Glomerular endothelial cell (primary cell): ENCODE data around the gene LDHA. TPM values are rescaled to one million over a fixed set of nuclear protein-coding genes. Genes with fewer than 3 reads are reported as not detected.
"Not testable (repeated sequence)": the region's sequence is repeated elsewhere in the genome, so short reads cannot be mapped to it uniquely, and the experiment has no call there.

Source experiments
- DNase-seq: peaks from one replicate; pipeline ENCODE4 v3.0.0-alpha.2; 2011; ENCODE audit warnings: low read depth, low spot score; ENCODE audit errors: extremely low read depth
- total RNA-seq: library from RNA; depleted of rRNA; stranded (reverse); fragments of >200 nt; gene quantifications from 2 replicates; pipeline ENCODE4 v1.2.3, GENCODE V29; 2015

Gene LDHA
- total RNA-seq, 1 donor from 2014 or later: 520 TPM

DNA sequence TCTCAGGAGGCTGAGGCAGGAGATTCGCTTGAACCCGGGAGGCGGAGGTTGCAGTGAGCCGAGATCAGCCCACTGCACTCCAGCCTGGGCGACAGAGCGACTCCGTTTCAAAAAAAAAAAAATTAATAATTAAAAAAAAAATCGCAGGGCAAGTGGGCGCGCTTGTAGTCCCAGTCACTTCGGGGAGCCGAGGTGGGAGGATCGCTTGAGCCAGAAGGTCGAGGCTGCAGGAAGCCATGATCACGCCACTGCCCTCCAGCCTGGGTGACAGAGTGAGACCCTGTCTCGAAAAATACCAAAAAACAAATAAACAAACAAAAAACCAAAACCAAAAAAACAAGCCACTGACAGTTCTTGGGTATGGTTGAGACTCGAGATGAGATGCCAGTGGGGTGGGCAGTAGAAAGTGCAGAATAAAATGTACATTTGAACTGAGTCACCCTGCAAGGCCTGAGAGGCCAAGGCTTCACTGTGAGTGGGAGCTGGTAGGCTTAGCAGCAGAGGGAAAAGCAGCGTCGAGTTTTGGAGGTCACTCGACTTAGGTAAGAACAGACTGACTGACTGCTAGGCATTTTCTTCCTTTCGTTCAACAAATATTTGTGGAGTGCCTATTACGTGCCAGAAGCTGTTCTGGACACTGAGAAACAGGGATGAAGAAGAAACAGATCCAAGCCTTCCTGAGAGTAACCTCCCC lies 635 bp upstream of the LDHA start:
- no peak for DNase-seq

GRCh38 chr11:18394928-18395734 lies 768 bp downstream of the LDHA start:
- DNase-seq: no peak

- DNase-seq: peak; percentile 92
Measured at GRCh38 chr11:18395735-18396504, 1.6 kb downstream of the LDHA start.

GRCh38 chr11:18397921-18398320 lies 3.6 kb downstream of the LDHA start:
- DNase-seq: no peak

DNA sequence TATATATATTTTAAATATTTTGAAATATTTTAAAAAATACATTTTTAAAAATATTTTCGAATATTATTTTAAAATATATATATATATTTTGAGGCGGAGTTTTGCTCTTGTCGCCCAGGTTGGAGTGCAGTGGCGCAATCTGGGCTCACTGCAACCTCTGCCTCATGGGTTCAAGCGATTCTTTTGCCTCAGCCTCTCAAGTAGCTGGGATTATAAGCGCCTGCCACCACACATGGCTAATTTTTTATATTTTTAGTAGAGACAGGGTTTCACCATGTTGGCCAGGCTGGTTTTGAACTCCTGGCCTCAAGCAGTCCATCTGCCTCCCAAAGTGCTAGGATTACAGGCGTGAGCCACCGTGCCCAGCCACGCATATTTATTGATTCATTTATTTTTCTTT lies 6.7 kb downstream of the LDHA start:
- DNase-seq: not testable (repeated sequence)

DNA sequence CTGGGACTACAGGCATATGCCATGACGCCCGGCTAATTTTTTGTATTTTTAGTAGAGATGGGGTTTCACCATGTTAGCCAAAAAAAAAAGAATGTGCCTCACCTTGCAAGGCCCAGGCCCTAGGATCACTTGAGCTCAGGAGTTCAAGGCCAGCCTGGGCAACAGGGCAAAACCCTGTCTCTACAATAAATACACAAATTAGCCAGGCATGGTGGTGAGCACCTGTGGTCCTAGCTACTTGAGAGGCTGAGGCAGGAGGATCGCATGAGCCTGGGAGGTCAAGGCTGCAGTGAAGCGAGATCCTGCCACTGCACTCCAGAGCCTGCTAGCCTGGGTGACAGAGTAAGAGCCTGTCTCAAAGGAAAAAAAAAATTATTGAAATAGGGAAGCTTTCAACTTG lies 9.7 kb downstream of the LDHA start:
- no peak for DNase-seq

DNA sequence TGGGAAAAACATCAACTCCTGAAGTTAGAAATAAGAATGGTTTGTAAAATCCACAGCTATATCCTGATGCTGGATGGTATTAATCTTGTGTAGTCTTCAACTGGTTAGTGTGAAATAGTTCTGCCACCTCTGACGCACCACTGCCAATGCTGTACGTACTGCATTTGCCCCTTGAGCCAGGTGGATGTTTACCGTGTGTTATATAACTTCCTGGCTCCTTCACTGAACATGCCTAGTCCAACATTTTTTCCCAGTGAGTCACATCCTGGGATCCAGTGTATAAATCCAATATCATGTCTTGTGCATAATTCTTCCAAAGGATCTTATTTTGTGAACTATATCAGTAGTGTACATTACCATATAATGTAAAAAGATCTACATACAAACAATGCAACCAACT lies 13.0 kb downstream of the LDHA start:
- DNase-seq: not testable (repeated sequence)

- no peak for DNase-seq
Measured at GRCh38 chr11:18408558-18409291, 14.4 kb downstream of the LDHA start.

DNA sequence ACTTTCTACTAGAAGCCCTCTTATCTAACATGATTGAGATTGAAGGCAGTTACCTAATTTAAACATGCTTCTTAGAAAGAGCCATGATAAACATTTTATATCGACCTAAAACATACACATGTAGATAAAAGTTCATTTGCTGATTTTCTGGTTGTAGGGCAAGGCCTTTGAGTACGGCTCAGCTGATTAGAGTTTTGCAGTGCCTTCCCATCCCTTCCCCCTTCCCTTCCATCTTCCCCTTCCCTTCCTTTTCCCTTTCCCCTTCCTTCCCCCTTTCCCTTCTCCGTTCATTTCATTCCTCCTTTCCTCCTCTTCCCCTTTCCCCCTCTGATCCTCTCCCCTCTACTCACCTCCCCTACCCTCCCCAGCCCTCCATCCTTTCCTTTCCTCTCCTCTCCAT lies 22.1 kb downstream of the LDHA start:
- DNase-seq: no peak

GRCh38 chr11:18419040-18419439 lies 24.7 kb downstream of the LDHA start:
- no peak for DNase-seq

GRCh38 chr11:18420067-18420466 lies 25.7 kb downstream of the LDHA start:
- no peak for DNase-seq

- DNase-seq: no peak
Measured at GRCh38 chr11:18427240-18427639, 32.9 kb downstream of the LDHA start.

DNA sequence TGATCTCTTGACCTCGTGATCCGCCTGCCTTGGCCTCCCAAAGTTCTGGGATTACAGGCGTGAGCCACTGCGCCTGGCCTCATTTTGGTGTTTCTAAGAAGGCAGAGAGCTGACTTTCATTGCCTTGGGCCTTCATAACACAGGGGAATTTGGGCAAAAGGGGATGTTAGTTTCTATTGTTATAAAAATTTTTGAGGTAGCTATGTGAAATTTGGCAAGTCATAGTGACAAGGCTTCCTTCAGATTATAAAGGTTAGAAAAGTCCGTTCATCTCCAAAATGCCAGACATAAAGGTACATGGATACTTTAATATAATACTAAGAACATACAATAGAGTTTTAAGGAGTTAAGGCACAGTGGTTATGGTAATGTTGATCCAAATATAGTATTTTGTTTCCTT lies 35.0 kb downstream of the LDHA start:
- DNase-seq: no peak

GRCh38 chr11:18438691-18439090 lies 44.3 kb downstream of the LDHA start:
- DNase-seq: no peak

DNA sequence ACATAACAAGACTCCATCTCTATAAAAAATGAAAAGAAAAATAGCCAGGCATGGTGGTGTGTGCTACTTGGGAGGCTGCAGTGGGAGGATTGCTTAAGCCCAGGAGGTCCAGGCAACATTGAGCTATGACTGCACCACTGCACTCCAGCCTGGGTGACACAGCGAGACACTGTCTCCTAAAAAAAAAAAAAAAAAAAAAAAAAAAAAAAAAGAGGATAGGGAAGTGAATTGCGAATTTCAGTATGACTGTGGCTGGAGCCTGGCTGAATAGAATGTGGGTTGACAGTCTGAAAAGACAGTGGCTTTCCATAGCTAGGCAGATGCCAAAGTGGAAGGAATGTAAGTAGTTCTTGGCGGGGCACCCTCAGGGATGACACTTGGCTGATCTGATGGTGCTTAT lies 54.9 kb downstream of the LDHA start:
- no peak for DNase-seq

DNA sequence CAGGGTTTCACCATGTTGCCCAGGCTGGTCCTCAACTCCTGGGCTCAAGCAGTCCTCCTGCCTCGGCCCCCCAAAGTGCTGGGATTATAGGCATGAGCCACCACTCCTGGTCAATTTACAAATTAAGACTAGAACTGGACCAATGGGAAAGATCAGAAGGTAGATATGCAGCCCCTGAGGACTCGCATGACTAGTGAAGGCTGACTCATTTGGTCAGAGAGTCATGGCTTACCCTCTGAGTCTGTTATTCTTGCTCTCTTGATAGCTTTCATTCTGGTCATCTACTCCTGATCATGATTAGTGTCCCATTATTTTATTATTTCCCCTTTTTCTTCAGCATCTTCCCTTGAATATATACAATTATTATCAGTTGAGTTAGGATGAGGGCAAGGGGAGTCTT lies 58.6 kb downstream of the LDHA start:
- no peak for DNase-seq

DNA sequence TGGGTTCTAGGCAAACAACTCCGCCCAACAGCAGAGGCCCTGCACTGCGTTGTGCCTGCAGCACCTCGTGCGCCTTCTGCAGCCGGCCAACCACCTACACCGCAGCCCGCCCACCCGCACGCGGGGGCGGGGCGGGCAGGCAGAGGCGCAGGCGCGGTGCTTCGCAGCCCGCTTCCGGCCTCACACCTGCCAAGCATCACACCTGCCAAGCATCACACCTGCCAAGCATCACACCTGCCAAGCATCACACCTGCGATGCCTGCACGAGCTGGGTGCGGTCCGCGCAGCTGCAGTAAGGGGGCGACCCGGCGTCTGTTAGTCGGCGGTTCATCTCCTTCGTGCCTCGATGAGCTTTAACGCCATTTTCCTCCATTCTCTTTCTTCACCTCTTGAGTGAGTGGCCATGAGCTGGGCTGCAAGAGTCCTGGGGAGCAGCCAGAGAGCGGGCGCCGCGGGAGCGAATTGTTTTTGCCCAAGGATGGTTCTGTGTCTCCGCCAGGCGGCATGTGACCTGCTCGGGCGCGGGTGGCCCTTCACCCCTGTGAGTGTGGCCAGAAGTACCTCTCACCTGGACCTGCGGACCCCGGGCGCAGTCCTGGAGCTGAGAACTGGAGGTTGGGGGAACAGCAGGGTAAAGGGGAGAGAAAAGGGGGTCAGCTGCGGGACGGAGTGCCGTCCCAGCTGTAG lies 61.5 kb downstream of the LDHA start, which contains the start of gene LDHAL6A:
TSS of gene LDHAL6A (plus strand) at position 171 of the 687 bp plus-strand sequence. CDS start 825 bp downstream, outside the sequence.
- no peak for DNase-seq

DNA sequence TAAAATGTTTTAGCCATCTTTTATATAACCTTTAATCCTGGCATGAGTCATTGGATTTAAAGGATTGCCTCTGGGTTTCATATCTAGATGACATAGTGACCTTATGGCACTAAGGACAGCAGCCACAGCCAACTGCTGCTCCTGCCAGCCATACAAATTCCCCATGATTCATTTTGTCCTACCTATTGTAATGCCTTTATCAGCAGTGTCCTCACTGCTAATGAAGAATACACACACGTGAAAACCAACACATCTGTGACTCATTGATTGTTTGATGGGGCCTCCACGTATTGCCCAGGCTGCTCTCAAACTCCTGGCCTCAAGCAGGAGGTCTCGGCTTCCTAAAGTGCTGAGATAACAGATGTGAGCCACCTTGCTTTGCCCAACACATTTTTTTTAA lies 63.1 kb downstream of the LDHA start:
- DNase-seq: peak; percentile 20
